ENCODE data around the gene TSHB. TPM values are rescaled to one million over a fixed set of nuclear protein-coding genes. Genes with fewer than 3 reads are reported as not detected.

Gene TSHB
- total RNA-seq, 2 donors from 2014 or later, result not detected

GRCh38 chr1:115023593-115023992 is 6.0 kb upstream of the TSHB start:
- ATAC-seq (ENCODE audit: insufficient number of reproducible peaks, low FRiP score, low read depth), result no peak
- Histone ChIP-seq H3K4me3 (no peak overlapping the region), H3K36me3 (no peaks in the 10 kb centered on the region), H3K27ac (no peak overlapping the region), H3K9me3 (no peaks in the 10 kb centered on the region), H3K27me3 (replicated peaks; ENCODE audit: insufficient read depth) (no peaks in the 10 kb centered on the region), H3K4me1 (ENCODE audit: control insufficient read depth in 1 of 2, low read depth in 2 of 2) (no peaks in the 10 kb centered on the region)
- no peak for TF ChIP-seq CTCF (IDR thresholded peaks at IDR 0.05)
- DNase-seq (ENCODE audit: low spot score), result no peak

- Histone ChIP-seq H3K9me3 (no peaks in the 10 kb centered on the region), H3K27ac (no peak overlapping the region), H3K36me3 (no peaks in the 10 kb centered on the region), H3K27me3 (replicated peaks; ENCODE audit: insufficient read depth) (no peaks in the 10 kb centered on the region), H3K4me3 (no peak overlapping the region), H3K4me1 (ENCODE audit: control insufficient read depth in 1 of 2, low read depth in 2 of 2) (peaks cover 0 to 2% of the 10 kb centered on the region in 2 donors)
- TF ChIP-seq CTCF (IDR thresholded peaks at IDR 0.05), result no peak
- DNase-seq (ENCODE audit: low spot score), result no peak
- no peak for ATAC-seq (ENCODE audit: insufficient number of reproducible peaks, low FRiP score, low read depth)
These were observed 2.0 kb downstream of the TSHB start for GRCh38 chr1:115031595-115031994.

GRCh38 chr1:115035652-115036051 is 6.0 kb downstream of the TSHB start:
- TF ChIP-seq CTCF (IDR thresholded peaks at IDR 0.05), result no peak
- no peaks in the 10 kb centered on the region for H3K36me3 ChIP-seq
- H3K4me3 ChIP-seq, result no peak overlapping the region
- ATAC-seq (ENCODE audit: insufficient number of reproducible peaks, low FRiP score, low read depth) (no peak), DNase-seq (ENCODE audit: low spot score) (no peak)
- no peaks in the 10 kb centered on the region for H3K27me3 ChIP-seq (replicated peaks; ENCODE audit: insufficient read depth)
- no peak overlapping the region for H3K27ac ChIP-seq
- no peaks in the 10 kb centered on the region for H3K9me3 ChIP-seq
- H3K4me1 ChIP-seq (ENCODE audit: control insufficient read depth in 1 of 2, low read depth in 2 of 2), result peaks cover 0 to 10% of the 10 kb centered on the region in 2 donors

GRCh38 chr1:115036814-115037507 is 7.3 kb downstream of the TSHB start:
- Histone ChIP-seq H3K27ac (no peak overlapping the region), H3K36me3 (no peaks in the 10 kb centered on the region), H3K4me1 (ENCODE audit: control insufficient read depth in 1 of 2, low read depth in 2 of 2) (peaks cover 0 to 10% of the 10 kb centered on the region in 2 donors), H3K27me3 (replicated peaks; ENCODE audit: insufficient read depth) (no peaks in the 10 kb centered on the region), H3K4me3 (no peak overlapping the region), H3K9me3 (no peaks in the 10 kb centered on the region)
- ATAC-seq (ENCODE audit: insufficient number of reproducible peaks, low FRiP score, low read depth) (no peak), DNase-seq (ENCODE audit: low spot score) (no peak)
- TF ChIP-seq CTCF (IDR thresholded peaks at IDR 0.05), result no peak

- no peak overlapping the region for H3K4me3 ChIP-seq
- peaks cover 7% of the 10 kb centered on the region for H3K36me3 ChIP-seq
- no peak for TF ChIP-seq CTCF (IDR thresholded peaks at IDR 0.05)
- H3K4me1 ChIP-seq (ENCODE audit: control insufficient read depth in 1 of 2, low read depth in 2 of 2), result peaks cover 0 to 10% of the 10 kb centered on the region in 2 donors
- no peak overlapping the region for H3K27ac ChIP-seq
- H3K9me3 ChIP-seq, result no peaks in the 10 kb centered on the region
- ATAC-seq (ENCODE audit: insufficient number of reproducible peaks, low FRiP score, low read depth) (no peak), DNase-seq (ENCODE audit: low spot score) (no peak)
- H3K27me3 ChIP-seq (replicated peaks; ENCODE audit: insufficient read depth), result no peaks in the 10 kb centered on the region
These were observed 10.9 kb downstream of the TSHB start for GRCh38 chr1:115040501-115040900.
